Type B pancreatic cell (in vitro differentiated cells): ENCODE measurements around the gene CLRN3. TPM values are rescaled to one million over a fixed set of nuclear protein-coding genes. Genes with fewer than 3 reads are reported as not detected.

ENCODE experiments used
- DNase-seq: peaks from one replicate; pipeline ENCODE4 v3.0.0; 2021; ENCODE audit warnings: mixed read lengths; ENCODE audit not compliant: unreplicated experiment; ENCODE audit errors: extremely low spot score
- H3K27ac Mint-ChIP-seq: 2 replicates; pipeline ENCODE4 v1.8.0; 2021; ENCODE audit warnings: mild to moderate bottlenecking, mixed read lengths
- H3K27me3 Mint-ChIP-seq: 2 replicates; pipeline ENCODE4 v1.8.0; 2021; ENCODE audit warnings: mixed read lengths
- H3K36me3 Mint-ChIP-seq: 2 replicates; pipeline ENCODE4 v1.8.0; 2021; ENCODE audit warnings: mixed read lengths
- H3K4me1 Mint-ChIP-seq: one replicate; pipeline ENCODE4 v1.8.0; 2021; ENCODE audit warnings: mixed read lengths; ENCODE audit not compliant: unreplicated experiment
- H3K4me3 Mint-ChIP-seq: 2 replicates; pipeline ENCODE4 v1.8.0; 2021; ENCODE audit warnings: mild to moderate bottlenecking, mixed read lengths
- H3K9me3 Mint-ChIP-seq: 2 replicates; pipeline ENCODE4 v1.8.0; 2021; ENCODE audit warnings: mixed read lengths
- total RNA-seq: library from RNA; stranded (reverse); gene quantifications from 2 replicates; pipeline ENCODE4 v1.2.1, GENCODE V29; 2021; ENCODE audit warnings: low replicate concordance
- TF ChIP-seq, protein P1 (sequence below): fragments of 200-600 bp; sonication (generic); conservative IDR thresholded peaks from 2 replicates; pipeline ENCODE4 v1.5.0; 2021; ENCODE audit warnings: antibody characterized with exemption, mild to moderate bottlenecking

CLRN3 gene
- total RNA-seq, 1 donor from 2014 or later = 2.2 TPM

DNA sequence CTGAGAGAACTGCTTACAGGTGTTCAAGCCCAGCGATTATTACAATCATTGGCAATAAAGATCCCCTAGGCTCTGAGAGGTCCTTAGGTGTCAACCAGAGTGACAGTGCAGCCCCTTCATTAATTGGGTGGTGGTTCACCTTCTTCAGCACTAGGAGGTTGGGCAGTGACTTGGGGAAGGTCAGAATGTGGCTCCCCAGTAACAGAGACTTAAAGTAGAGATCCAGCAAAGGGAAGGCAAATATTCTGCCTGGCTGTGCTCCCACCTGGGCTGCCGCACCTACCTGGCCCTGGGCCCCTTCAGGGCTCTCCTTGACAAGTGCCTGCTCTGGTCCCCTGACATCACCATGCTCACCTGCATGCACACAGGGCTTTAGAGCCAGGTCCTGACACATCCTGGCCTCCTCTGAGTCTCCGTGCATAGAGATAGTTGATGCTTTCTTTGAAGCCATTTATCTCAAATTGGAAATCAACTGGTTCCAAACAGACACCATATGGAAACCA, 1.9 kb downstream of the CLRN3 start:
- Mint-ChIP-seq H3K27me3 (peaks cover 15% of the 10 kb centered on the region), H3K4me1 (peaks cover 4% of the 10 kb centered on the region), H3K4me3 (no peak overlapping the region), H3K9me3 (no peaks in the 10 kb centered on the region), H3K36me3 (no peaks in the 10 kb centered on the region), H3K27ac (no peak overlapping the region)
- TF ChIP-seq, protein P1, sequence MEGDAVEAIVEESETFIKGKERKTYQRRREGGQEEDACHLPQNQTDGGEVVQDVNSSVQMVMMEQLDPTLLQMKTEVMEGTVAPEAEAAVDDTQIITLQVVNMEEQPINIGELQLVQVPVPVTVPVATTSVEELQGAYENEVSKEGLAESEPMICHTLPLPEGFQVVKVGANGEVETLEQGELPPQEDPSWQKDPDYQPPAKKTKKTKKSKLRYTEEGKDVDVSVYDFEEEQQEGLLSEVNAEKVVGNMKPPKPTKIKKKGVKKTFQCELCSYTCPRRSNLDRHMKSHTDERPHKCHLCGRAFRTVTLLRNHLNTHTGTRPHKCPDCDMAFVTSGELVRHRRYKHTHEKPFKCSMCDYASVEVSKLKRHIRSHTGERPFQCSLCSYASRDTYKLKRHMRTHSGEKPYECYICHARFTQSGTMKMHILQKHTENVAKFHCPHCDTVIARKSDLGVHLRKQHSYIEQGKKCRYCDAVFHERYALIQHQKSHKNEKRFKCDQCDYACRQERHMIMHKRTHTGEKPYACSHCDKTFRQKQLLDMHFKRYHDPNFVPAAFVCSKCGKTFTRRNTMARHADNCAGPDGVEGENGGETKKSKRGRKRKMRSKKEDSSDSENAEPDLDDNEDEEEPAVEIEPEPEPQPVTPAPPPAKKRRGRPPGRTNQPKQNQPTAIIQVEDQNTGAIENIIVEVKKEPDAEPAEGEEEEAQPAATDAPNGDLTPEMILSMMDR = no peak
- DNase-seq = peak; percentile 29

DNA sequence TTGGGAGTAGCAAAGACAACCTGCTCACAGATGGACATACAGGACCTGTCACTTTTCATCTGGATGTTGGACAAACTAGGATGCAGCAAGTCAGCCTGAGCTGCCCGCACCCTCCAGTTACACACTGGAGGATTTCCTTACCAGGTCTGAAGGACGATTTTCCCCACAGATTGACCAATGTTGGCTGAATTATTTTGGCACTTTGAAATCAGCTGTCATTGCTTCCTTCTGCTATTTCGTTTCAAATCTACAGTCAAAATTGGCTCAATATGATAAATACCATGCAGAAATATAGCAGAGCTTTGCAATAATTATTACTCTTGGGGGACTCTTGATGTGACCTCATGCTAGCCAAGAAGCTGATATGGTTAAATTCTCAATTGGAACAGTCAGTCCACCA, 2.5 kb downstream of the CLRN3 start:
- H3K36me3 Mint-ChIP-seq = no peaks in the 10 kb centered on the region
- peaks cover 15% of the 10 kb centered on the region for H3K27me3 Mint-ChIP-seq
- H3K27ac Mint-ChIP-seq = no peak overlapping the region
- H3K9me3 Mint-ChIP-seq = no peaks in the 10 kb centered on the region
- no peak for DNase-seq
- TF ChIP-seq, protein P1 = no peak
- H3K4me3 Mint-ChIP-seq = no peak overlapping the region
- H3K4me1 Mint-ChIP-seq = peaks cover 4% of the 10 kb centered on the region

DNA sequence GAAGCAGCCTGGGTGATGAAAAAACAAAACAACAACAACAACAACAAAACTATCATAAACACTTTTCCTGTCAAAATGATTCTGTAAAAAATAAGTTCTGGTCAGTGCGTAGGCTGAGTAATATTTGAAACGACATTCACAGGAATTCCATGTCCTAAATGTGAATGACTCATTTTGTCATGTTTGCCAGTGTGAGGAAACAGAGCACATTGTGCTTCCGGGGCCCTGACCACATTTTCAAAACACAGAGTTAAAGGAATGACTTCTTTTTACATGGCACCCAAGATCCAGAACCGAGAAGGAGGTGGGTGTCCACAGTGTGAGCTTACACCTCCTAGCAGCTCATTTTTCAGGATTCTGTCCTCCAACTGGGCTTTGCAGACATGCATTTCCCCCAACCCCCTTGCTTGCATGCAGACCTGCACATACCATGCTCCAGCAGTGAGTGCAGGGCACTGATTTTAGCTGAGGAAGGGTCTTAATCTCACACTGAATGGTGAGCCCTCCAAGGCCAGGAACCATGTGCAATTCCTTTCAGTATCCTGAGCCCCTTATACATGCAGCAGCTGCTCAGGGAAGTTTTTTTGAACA, 3.0 kb downstream of the CLRN3 start:
- H3K27me3 Mint-ChIP-seq = peaks cover 15% of the 10 kb centered on the region
- no peak overlapping the region for H3K27ac Mint-ChIP-seq
- H3K36me3 Mint-ChIP-seq = no peaks in the 10 kb centered on the region
- peak; percentile 18 for DNase-seq
- TF ChIP-seq, protein P1 = no peak
- H3K9me3 Mint-ChIP-seq = no peaks in the 10 kb centered on the region
- no peak overlapping the region for H3K4me3 Mint-ChIP-seq
- H3K4me1 Mint-ChIP-seq = peaks cover 4% of the 10 kb centered on the region

DNA sequence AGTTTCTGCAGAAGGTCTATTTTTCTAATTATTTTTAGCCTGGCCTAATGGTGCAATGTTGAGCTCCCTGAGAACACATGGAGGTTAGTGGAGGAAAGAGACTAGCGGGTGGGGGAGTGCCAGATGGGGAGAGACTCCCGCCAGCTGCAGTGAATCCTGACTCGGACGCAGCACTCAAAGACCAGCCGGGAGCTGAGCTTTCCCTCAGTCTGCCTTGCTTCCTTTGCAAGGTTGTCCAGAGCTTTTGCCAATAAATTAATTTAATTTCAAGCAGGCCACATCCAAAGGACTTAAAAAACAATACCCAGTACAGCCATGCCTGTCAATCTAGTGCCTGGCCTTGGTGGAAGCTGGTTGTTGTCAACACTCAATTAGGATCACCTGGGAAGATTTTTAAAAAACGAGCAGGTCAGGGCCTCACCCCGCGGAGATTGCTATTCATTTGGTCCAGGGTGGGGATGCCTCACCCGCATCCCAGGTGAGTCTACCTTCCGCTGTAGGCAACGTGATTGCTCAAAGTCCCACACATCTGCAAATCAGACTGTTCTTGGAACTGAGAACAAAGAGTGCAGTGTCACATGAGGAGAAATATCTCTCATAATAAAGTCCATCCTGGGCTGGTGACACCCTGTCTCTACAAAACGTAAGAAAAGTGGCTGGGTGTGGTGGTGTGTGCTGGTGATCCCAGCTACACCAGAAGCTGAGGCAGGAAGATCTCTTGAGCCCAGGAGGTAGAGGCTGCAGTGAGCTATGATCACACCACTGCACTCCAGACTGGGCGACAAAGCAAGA, 4.0 kb downstream of the CLRN3 start:
- no peaks in the 10 kb centered on the region for H3K36me3 Mint-ChIP-seq
- H3K4me1 Mint-ChIP-seq = peaks cover 4% of the 10 kb centered on the region
- TF ChIP-seq, protein P1 = no peak
- DNase-seq = peak; percentile 39
- H3K27me3 Mint-ChIP-seq = peaks cover 11% of the 10 kb centered on the region
- H3K27ac Mint-ChIP-seq = no peak overlapping the region
- H3K9me3 Mint-ChIP-seq = no peaks in the 10 kb centered on the region
- H3K4me3 Mint-ChIP-seq = no peak overlapping the region

DNA sequence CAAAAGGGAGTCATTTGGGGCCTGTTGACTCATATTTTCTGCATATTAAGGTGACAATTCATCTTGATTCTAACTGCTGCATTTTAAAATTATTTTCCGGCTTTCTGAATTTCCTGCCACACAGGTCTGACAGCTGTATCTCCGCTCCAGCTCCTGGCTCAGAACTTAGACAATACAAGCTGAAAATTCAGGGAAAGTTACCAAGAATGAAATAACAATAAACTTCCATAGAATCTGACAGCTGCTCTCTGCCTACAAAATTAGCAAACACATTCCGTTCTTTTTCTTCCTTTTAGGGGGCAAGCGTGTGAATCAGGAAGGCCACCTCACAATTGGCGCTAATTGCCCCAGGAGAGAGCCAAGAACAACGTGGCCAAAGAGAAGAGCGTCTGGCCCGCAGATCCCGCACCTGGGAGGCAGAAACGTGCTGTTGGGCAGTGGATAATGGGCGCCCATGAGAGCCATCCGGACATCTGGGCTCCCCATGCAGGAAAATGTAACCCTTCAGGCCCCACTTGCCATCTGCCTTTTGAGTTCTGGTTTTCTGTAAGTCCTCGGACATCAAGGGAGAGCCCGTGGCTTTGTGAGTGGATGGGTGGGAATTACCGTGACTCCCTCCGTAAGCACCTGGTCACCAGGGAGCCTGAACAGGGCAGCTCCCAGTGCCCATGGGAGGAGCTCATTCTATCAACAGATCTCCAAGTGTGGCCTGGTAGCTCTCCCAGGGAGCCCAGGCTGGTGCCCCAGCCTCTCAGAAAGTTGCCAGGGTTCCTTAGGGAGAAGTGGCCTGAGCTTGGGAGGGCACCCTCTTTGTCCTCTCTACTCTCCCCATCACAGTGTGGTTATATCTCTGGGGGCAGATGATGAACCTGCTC, 5.0 kb downstream of the CLRN3 start:
- H3K4me1 Mint-ChIP-seq = peaks cover 4% of the 10 kb centered on the region
- peaks cover 9% of the 10 kb centered on the region for H3K27me3 Mint-ChIP-seq
- H3K27ac Mint-ChIP-seq = peak overlapping the region; percentile 48
- no peaks in the 10 kb centered on the region for H3K36me3 Mint-ChIP-seq
- H3K9me3 Mint-ChIP-seq = no peaks in the 10 kb centered on the region
- no peak overlapping the region for H3K4me3 Mint-ChIP-seq
- TF ChIP-seq, protein P1 = no peak
- peak; percentile 27 for DNase-seq
